SK-N-SH treated with all-trans-retinoic acid at 6 μM for 48 hours (cell line): ENCODE measurements around the gene JUN.

Experiments
- ATAC-seq: fragments of 200-7000 bp; cut with Tn5 transposase; 3 replicates; pipeline ENCODE4 v1.9.1; 2020; ENCODE audit warnings: mild to moderate bottlenecking, moderate library complexity
- BACH2 ChIP-seq: fragments of 250-450 bp; sonication (Bioruptor Pico); IDR thresholded peaks from 2 replicates; pipeline ENCODE4 v1.9.0; 2021; ENCODE audit warnings: mild to moderate bottlenecking, borderline replicate concordance
- CSDC2 ChIP-seq: fragments of 250-450 bp; sonication (Bioruptor Pico); IDR thresholded peaks from 2 replicates; pipeline ENCODE4 v1.5.0; 2020; ENCODE audit warnings: mild to moderate bottlenecking, moderate library complexity
- ESRRG ChIP-seq: fragments of 250-450 bp; sonication (Bioruptor Pico); IDR thresholded peaks from 2 replicates; pipeline ENCODE4 v1.6.1; 2021; ENCODE audit warnings: mild to moderate bottlenecking
- GLIS3 ChIP-seq: fragments of 250-450 bp; sonication (Bioruptor Pico); IDR thresholded peaks from 2 replicates; pipeline ENCODE4 v1.5.0; 2020; ENCODE audit warnings: mild to moderate bottlenecking, moderate library complexity
- ISL1 ChIP-seq: fragments of 250-450 bp; sonication (Bioruptor Pico); IDR thresholded peaks from 2 replicates; pipeline ENCODE4 v2.1.2; 2022; ENCODE audit warnings: mild to moderate bottlenecking, moderate library complexity
- OSR1 ChIP-seq: fragments of 250-450 bp; sonication (Bioruptor Pico); IDR thresholded peaks from 2 replicates; pipeline ENCODE4 v1.8.0; 2022; ENCODE audit warnings: moderate library complexity, mild to moderate bottlenecking, inconsistent platforms
- RARB ChIP-seq: fragments of 250-450 bp; sonication (Bioruptor Pico); IDR thresholded peaks from 2 replicates; pipeline ENCODE4 v1.8.0; 2021; ENCODE audit warnings: mild to moderate bottlenecking, moderate library complexity
- SNAI2 ChIP-seq: fragments of 250-450 bp; sonication (Bioruptor Pico); IDR thresholded peaks from 2 replicates; pipeline ENCODE4 v1.5.0; 2020; ENCODE audit warnings: mild to moderate bottlenecking, moderate library complexity
- TCF4 ChIP-seq: fragments of 250-450 bp; sonication (Bioruptor Pico); IDR thresholded peaks from 2 replicates; pipeline ENCODE4 v1.8.0; 2021; ENCODE audit warnings: mild to moderate bottlenecking, moderate library complexity, borderline replicate concordance
- TOX ChIP-seq: fragments of 250-450 bp; sonication (Bioruptor Pico); IDR thresholded peaks from 2 replicates; pipeline ENCODE4 v1.8.0; 2021; ENCODE audit warnings: mild to moderate bottlenecking, moderate library complexity, borderline replicate concordance
- TSHZ2 ChIP-seq: fragments of 250-450 bp; sonication (Bioruptor Pico); IDR thresholded peaks from 2 replicates; pipeline ENCODE4 v1.5.0; 2020; ENCODE audit warnings: mild to moderate bottlenecking, moderate library complexity
- ZC3H10 ChIP-seq: fragments of 250-450 bp; sonication (Bioruptor Pico); IDR thresholded peaks from 2 replicates; pipeline ENCODE4 v1.5.1; 2021; ENCODE audit warnings: mild to moderate bottlenecking, moderate library complexity
- ZFP3 ChIP-seq: fragments of 250-450 bp; sonication (Bioruptor Pico); IDR thresholded peaks from 2 replicates; pipeline ENCODE4 v1.5.0; 2020; ENCODE audit warnings: mild to moderate bottlenecking, moderate library complexity
- ZFP30 ChIP-seq: fragments of 450-650 bp; formaldehyde crosslinking; IDR thresholded peaks from 2 replicates; pipeline ENCODE4 v1.5.0; 2022; ENCODE audit warnings: mild to moderate bottlenecking, moderate library complexity
- ZNF565 ChIP-seq: fragments of 450-650 bp; formaldehyde crosslinking; conservative IDR thresholded peaks from 2 replicates; pipeline ENCODE4 v1.5.0; 2020; ENCODE audit warnings: low read depth, mild to moderate bottlenecking, moderate library complexity
- ZNF70 ChIP-seq: fragments of 450-650 bp; formaldehyde crosslinking; IDR thresholded peaks from 2 replicates; pipeline ENCODE4 v1.5.0; 2020; ENCODE audit warnings: mild to moderate bottlenecking, moderate library complexity
- ZNF8 ChIP-seq: fragments of 450-650 bp; formaldehyde crosslinking; IDR thresholded peaks from 2 replicates; pipeline ENCODE4 v1.5.0; 2020; ENCODE audit warnings: mild to moderate bottlenecking, moderate library complexity
- TF ChIP-seq, protein P1 (sequence below): fragments of 250-450 bp; sonication (Bioruptor Pico); IDR thresholded peaks from 2 replicates; pipeline ENCODE4 v1.5.1; 2020; ENCODE audit warnings: low read depth, mild to moderate bottlenecking, moderate library complexity
- TF ChIP-seq, protein P2 (sequence below): fragments of 250-450 bp; sonication (Bioruptor Pico); IDR thresholded peaks from 2 replicates; pipeline ENCODE4 v1.8.0; 2020; ENCODE audit warnings: mild to moderate bottlenecking, moderate library complexity, borderline replicate concordance
- TF ChIP-seq, protein P3 (sequence below): fragments of 250-450 bp; sonication (Bioruptor Pico); IDR thresholded peaks from 2 replicates; pipeline ENCODE4 v1.5.1; 2021; ENCODE audit warnings: mild to moderate bottlenecking, moderate library complexity

JUN gene

DNA sequence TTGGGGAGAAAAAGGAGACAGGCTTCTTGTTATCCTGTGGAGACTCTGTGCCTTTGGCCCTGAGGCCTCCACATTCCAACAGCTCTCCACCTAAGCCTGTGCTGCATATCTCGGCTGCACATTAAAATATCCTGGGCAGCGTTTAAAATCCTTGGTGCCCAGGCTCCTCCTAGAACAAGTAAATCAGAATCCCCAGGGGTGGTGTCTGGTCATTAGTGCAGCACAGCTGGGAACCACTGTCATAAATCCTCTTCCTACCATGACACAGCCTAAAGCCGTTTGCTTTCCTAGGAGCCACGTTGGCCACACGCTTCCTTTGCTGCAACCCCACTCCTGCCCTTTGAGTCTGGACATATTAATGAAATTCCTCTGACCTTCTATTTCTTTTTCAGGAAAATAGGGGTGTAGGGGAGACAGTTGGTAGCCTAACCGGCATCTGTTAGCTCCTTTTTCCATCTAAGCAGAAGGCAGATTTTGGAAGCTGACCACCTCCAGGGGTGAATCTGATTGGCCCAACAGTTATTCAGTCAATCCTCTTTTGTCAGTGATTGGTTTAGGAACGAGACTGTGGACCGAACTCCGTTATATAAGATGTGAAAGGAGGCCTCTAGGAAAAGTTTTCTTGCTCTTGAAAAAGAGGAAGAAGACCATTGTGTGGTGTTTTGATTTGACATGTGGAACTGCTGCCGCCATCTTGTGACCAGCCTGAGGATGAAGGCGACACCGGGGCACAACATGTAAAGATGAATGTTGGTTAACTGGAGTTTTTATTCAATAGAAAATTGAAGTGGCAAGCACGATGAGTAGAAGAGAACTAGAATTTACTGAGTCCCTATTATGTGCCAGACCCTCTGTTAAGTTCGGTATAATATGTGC is 41.9 kb downstream of the JUN start:
- ATAC-seq: no peak
- no peak for TF ChIP-seq TSHZ2 (CRISPR knock-in tag)
- TF ChIP-seq, protein P1, sequence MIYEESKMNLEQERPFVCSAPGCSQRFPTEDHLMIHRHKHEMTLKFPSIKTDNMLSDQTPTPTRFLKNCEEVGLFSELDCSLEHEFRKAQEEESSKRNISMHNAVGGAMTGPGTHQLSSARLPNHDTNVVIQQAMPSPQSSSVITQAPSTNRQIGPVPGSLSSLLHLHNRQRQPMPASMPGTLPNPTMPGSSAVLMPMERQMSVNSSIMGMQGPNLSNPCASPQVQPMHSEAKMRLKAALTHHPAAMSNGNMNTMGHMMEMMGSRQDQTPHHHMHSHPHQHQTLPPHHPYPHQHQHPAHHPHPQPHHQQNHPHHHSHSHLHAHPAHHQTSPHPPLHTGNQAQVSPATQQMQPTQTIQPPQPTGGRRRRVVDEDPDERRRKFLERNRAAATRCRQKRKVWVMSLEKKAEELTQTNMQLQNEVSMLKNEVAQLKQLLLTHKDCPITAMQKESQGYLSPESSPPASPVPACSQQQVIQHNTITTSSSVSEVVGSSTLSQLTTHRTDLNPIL: no peak
- TF ChIP-seq RARB (CRISPR knock-in tag): no peak
- no peak for TF ChIP-seq ZFP30 (CRISPR knock-in tag)
- no peak for TF ChIP-seq ZC3H10 (CRISPR knock-in tag)
- no peak for TF ChIP-seq BACH2 (CRISPR knock-in tag)
- no peak for TF ChIP-seq CSDC2

- peak; percentile 87 for ATAC-seq
- no peak for TF ChIP-seq TOX
- no peak for TF ChIP-seq RARB (CRISPR knock-in tag)
- TF ChIP-seq, protein P2, sequence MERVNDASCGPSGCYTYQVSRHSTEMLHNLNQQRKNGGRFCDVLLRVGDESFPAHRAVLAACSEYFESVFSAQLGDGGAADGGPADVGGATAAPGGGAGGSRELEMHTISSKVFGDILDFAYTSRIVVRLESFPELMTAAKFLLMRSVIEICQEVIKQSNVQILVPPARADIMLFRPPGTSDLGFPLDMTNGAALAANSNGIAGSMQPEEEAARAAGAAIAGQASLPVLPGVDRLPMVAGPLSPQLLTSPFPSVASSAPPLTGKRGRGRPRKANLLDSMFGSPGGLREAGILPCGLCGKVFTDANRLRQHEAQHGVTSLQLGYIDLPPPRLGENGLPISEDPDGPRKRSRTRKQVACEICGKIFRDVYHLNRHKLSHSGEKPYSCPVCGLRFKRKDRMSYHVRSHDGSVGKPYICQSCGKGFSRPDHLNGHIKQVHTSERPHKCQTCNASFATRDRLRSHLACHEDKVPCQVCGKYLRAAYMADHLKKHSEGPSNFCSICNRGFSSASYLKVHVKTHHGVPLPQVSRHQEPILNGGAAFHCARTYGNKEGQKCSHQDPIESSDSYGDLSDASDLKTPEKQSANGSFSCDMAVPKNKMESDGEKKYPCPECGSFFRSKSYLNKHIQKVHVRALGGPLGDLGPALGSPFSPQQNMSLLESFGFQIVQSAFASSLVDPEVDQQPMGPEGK (CRISPR knock-in tag): no peak
- no peak for TF ChIP-seq ZFP30 (CRISPR knock-in tag)
- TF ChIP-seq ZFP3: no peak
- TF ChIP-seq ZNF8 (CRISPR knock-in tag): no peak
- no peak for TF ChIP-seq OSR1 (CRISPR knock-in tag)
- no peak for TF ChIP-seq ISL1 (CRISPR knock-in tag)
- no peak for TF ChIP-seq GLIS3
- TF ChIP-seq ZNF70 (CRISPR knock-in tag): no peak
- TF ChIP-seq SNAI2 (CRISPR knock-in tag): no peak
- TF ChIP-seq, protein P3, sequence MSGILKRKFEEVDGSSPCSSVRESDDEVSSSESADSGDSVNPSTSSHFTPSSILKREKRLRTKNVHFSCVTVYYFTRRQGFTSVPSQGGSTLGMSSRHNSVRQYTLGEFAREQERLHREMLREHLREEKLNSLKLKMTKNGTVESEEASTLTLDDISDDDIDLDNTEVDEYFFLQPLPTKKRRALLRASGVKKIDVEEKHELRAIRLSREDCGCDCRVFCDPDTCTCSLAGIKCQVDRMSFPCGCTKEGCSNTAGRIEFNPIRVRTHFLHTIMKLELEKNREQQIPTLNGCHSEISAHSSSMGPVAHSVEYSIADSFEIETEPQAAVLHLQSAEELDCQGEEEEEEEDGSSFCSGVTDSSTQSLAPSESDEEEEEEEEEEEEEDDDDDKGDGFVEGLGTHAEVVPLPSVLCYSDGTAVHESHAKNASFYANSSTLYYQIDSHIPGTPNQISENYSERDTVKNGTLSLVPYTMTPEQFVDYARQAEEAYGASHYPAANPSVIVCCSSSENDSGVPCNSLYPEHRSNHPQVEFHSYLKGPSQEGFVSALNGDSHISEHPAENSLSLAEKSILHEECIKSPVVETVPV (CRISPR knock-in tag): no peak
- no peak for TF ChIP-seq BACH2 (CRISPR knock-in tag)
Observed at GRCh38 chr1:58739856-58740466, 43.9 kb downstream of the JUN start.

GRCh38 chr1:58738876-58739275 is 45.0 kb downstream of the JUN start:
- no peak for ATAC-seq
- TF ChIP-seq CSDC2 (no peak), ESRRG (CRISPR knock-in tag) (no peak), RARB (CRISPR knock-in tag) (no peak), TCF4 (no peak), BACH2 (CRISPR knock-in tag) (no peak), ZNF565 (CRISPR knock-in tag) (no peak)
- TF ChIP-seq, protein P2 (CRISPR knock-in tag): no peak
- TF ChIP-seq, protein P3 (CRISPR knock-in tag): no peak
